Stimulated activated CD4-positive, alpha-beta T cell treated with anti-CD3 and anti-CD28 coated beads, Interleukin-4, amount 100 ng/mL, for 48 hours (primary cell): ENCODE data around the gene MAFF.
"Not testable (repeated sequence)": the region's sequence is repeated elsewhere in the genome, so short reads cannot be mapped to it uniquely, and the experiment has no call there.

Experiments used
- DNase-seq, 2 donors: peaks; one replicate each; pipeline ENCODE4 v3.0.0-alpha.2; 2020; ENCODE audit warnings: low read depth in 2 of 2

Gene MAFF

GRCh38 chr22:38177571-38177925, 24.2 kb upstream of the MAFF start:
- DNase-seq: not testable (repeated sequence)

GRCh38 chr22:38177926-38178604, 23.7 kb upstream of the MAFF start:
- no peak for DNase-seq

- DNase-seq: not testable (repeated sequence)
Measured at GRCh38 chr22:38178605-38178937, 23.2 kb upstream of the MAFF start.

GRCh38 chr22:38180841-38181452, 20.8 kb upstream of the MAFF start:
- no peak for DNase-seq

GRCh38 chr22:38181453-38182200, 20.2 kb upstream of the MAFF start, which contains the start of gene PLA2G6:
Gene PLA2G6, minus strand, starts transcription at chr22:38181830. Its CDS starts 12,404 bp downstream, at chr22:38169426.
- peak; percentile 96 to 98 for DNase-seq

- no peak for DNase-seq
Measured at GRCh38 chr22:38184788-38185187, 17.0 kb upstream of the MAFF start.

GRCh38 chr22:38186429-38186828, 15.4 kb upstream of the MAFF start:
- no peak for DNase-seq

GRCh38 chr22:38187413-38188212, 14.2 kb upstream of the MAFF start:
- DNase-seq: no peak

- no peak for DNase-seq
Measured at GRCh38 chr22:38189104-38189503, 12.7 kb upstream of the MAFF start.

GRCh38 chr22:38190581-38190980, 11.2 kb upstream of the MAFF start:
- no peak for DNase-seq

GRCh38 chr22:38191055-38191454, 10.7 kb upstream of the MAFF start:
- DNase-seq: no peak

- DNase-seq: no peak
Measured at GRCh38 chr22:38191731-38192474, 9.9 kb upstream of the MAFF start.

- no peak for DNase-seq
Measured at GRCh38 chr22:38192475-38192863, 9.3 kb upstream of the MAFF start.

- no peak for DNase-seq
Measured at GRCh38 chr22:38193580-38193979, 8.2 kb upstream of the MAFF start.

- DNase-seq: no peak
Measured at GRCh38 chr22:38196791-38197419, 4.9 kb upstream of the MAFF start.

GRCh38 chr22:38199826-38200559, 1.8 kb upstream of the MAFF start:
- DNase-seq: no peak

- no peak for DNase-seq
Measured at GRCh38 chr22:38201371-38201710, 453 bp upstream of the MAFF start.

- DNase-seq: peak; percentile 46 to 56
Measured at GRCh38 chr22:38202437-38203089, 769 bp downstream of the MAFF start.

GRCh38 chr22:38203090-38203810, 1.5 kb downstream of the MAFF start:
- no peak for DNase-seq
